Adrenal gland (tissue), 12 donors: Measurements from ENCODE around the gene ROCK2. TPM values are rescaled to one million over a fixed set of nuclear protein-coding genes. Genes with fewer than 3 reads are reported as not detected.

Experiments
- DNase-seq, 7 donors: peaks; one replicate each; pipeline ENCODE4 v3.0.0-alpha.2; 2019 to 2020
- H3K27ac ChIP-seq, 5 donors: fragments of 200-600 bp; sonication (generic) in 4 of 5; 1 replicate in 3 of 5; 2 replicates in 2 of 5; pipeline versions ENCODE4 v1.5.1 to v1.8.0; 2016 to 2020; ENCODE audit warnings: mild to moderate bottlenecking in 1 of 5
- H3K27me3 ChIP-seq: fragments of 200-600 bp; 2 replicates; pipeline ENCODE4 v1.8.0; 2021
- H3K36me3 ChIP-seq, 2 donors: fragments of 200-600 bp; replicated peaks in 1 of 2; 1 replicate in 1 of 2; 2 replicates in 1 of 2; pipeline versions ENCODE4 v1.5.1 to v1.8.0; 2018 to 2022
- H3K4me1 ChIP-seq, 2 donors: fragments of 200-600 bp; replicated peaks in 1 of 2; 1 replicate in 1 of 2; 2 replicates in 1 of 2; pipeline versions ENCODE4 v1.5.1 to v1.8.0; 2018 to 2021
- H3K4me3 ChIP-seq, 4 donors: fragments of 200-600 bp; sonication (generic) in 3 of 4; one replicate each; pipeline ENCODE4 v1.5.1; 2016 to 2018
- H3K9me3 ChIP-seq, 3 donors: fragments of 200-600 bp; sonication (generic) in 1 of 3; replicated peaks in 1 of 3; 1 replicate in 2 of 3; 2 replicates in 1 of 3; pipeline versions ENCODE4 v1.5.1 to v1.8.0; 2016 to 2021
- POLR2A ChIP-seq, 2 donors: fragments of 450-650 bp; IDR thresholded peaks; one replicate each; pipeline ENCODE4 v1.6.1; 2017; ENCODE audit warnings: antibody characterized with exemption in 2 of 2, mild to moderate bottlenecking in 2 of 2, moderate library complexity in 1 of 2
- WGBS, 4 donors: extraction: QIAGEN DNeasy Blood & Tissue Kit in 2 of 4; methylation state at CpG; one replicate each; pipeline versions ENCODE4 v1.1.5 to v1.1.7; 2013 to 2017; 5-methylcytosine and 5-hydroxymethylcytosine counted together
- intact Hi-C, 2 donors: fragments of 100-400 bp; cut with DNase I; formaldehyde crosslinking; loops; one replicate each; pipeline versions ENCODE4 v1.14.1 to v1.15.0; 2022 to 2023
- polyA plus RNA-seq, 3 donors: library from polyadenylated mRNA; stranded (reverse); fragments of 200-250 nt in 2 of 3; fragments of 350-450 nt in 1 of 3; fragmentation: Illumina TruSeq in 1 of 3; extraction: RNeasy Lipid Tissue Mini Kit (QIAGEN cat#74804) in 1 of 3; gene quantifications; one replicate each; pipeline ENCODE4 v1.2.3, GENCODE V29; 2013 to 2014
- total RNA-seq, 9 donors: library from RNA; depleted of rRNA in 4 of 9; stranded (reverse); fragments of >200 nt in 4 of 9; fragments of 120-200 nt in 1 of 9; fragmentation: NEBNext Ultra II Directional in 1 of 9; extraction: Animal tissue kit (Norgen Biotek cat#: 25700) in 1 of 9; gene quantifications; one replicate each; pipeline versions ENCODE4 v1.1.0 to v1.2.4, GENCODE V29; 2013 to 2023
- TF ChIP-seq, protein P1 (sequence below), 6 experiments: fragments of 450-650 bp in 4 of 6; fragments of 200-600 bp in 2 of 6; sonication (generic) in 1 of 6; IDR thresholded peaks; 1 replicate in 5 of 6; 2 replicates in 1 of 6; pipeline versions ENCODE4 v1.5.1 to v1.8.0; 2016 to 2021; ENCODE audit warnings: antibody characterized with exemption in 6 of 6, mild to moderate bottlenecking in 2 of 6, moderate library complexity in 1 of 6
- donor health status: healthy with polysubstance abuse.
- donor health status: Bipolar disorder and iron deficiency.
- donor health status: DM: yes; HTN: yes; CAD: no.
- donor health status: DM: no; HTN: no; CAD: no.
- donor health status: DM: no; HTN: no; CAD: no.
- donor health status: DM: yes; HTN: yes; CAD: no.

Gene ROCK2
- total and polyA plus RNA-seq, 12 donors: 5.0 to 46.6 (median 26.2) TPM

DNA sequence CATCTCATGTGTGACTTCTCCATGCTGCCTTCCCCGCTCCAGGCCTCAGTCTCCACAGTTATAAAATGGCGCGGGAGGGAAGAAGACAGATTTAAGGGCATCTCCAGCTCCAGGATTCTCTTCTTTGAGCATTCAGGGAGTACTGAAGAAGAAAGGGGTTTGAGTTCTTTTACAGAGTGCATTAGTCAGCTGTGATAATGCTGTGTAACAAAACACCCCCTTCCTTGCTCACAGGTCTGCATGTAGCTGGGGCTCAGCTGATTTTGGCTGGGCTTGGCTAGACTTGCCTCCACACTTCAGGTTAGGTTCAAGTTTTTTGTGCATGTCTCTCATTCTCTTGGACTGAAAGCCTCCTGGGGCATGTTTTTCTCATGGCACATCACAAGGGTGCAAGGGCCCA, 197.2 kb downstream of the ROCK2 start:
- no peak for DNase-seq
- TF ChIP-seq, protein P1, sequence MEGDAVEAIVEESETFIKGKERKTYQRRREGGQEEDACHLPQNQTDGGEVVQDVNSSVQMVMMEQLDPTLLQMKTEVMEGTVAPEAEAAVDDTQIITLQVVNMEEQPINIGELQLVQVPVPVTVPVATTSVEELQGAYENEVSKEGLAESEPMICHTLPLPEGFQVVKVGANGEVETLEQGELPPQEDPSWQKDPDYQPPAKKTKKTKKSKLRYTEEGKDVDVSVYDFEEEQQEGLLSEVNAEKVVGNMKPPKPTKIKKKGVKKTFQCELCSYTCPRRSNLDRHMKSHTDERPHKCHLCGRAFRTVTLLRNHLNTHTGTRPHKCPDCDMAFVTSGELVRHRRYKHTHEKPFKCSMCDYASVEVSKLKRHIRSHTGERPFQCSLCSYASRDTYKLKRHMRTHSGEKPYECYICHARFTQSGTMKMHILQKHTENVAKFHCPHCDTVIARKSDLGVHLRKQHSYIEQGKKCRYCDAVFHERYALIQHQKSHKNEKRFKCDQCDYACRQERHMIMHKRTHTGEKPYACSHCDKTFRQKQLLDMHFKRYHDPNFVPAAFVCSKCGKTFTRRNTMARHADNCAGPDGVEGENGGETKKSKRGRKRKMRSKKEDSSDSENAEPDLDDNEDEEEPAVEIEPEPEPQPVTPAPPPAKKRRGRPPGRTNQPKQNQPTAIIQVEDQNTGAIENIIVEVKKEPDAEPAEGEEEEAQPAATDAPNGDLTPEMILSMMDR (IDR thresholded peaks at IDR 0.05): no peak
- TF ChIP-seq POLR2A (IDR thresholded peaks at IDR 0.05): no peak
- Histone ChIP-seq H3K27ac (no peak overlapping the region), H3K27me3 (no peaks in the 10 kb centered on the region), H3K36me3 (no peaks in the 10 kb centered on the region), H3K9me3 (no peaks in the 10 kb centered on the region), H3K4me3 (no peak overlapping the region), H3K4me1 (peaks cover 0 to 5% of the 10 kb centered on the region in 2 donors)
- intact Hi-C loops: no loop called here
- WGBS, 4 donors: 30 to 62% (median 33%) methylated on average over 3 of the region's 3 CpGs

DNA sequence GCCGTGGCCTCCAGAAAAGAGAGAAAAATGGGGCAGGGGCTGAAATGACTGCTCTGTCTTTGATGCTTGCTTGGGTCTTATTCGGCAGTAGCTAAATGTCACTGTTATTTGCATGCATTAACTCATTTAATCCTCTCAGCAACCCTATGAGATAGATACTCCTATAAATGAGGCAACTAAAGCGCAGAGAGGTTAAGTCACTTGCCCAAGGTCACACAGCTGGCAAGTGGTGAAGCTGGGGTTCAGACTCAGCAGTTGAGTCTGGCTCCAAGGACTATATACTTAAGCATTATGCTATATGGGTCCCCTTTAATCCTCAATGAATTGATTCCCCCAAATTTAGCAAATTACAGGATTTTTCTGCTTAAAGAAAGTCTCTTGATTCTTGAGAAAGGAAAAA, 198.4 kb downstream of the ROCK2 start:
- no peak for TF ChIP-seq POLR2A (IDR thresholded peaks at IDR 0.05)
- TF ChIP-seq, protein P1 (IDR thresholded peaks at IDR 0.05): no peak
- Histone ChIP-seq H3K4me1 (peaks cover 0 to 5% of the 10 kb centered on the region in 2 donors), H3K4me3 (no peak overlapping the region), H3K27me3 (no peaks in the 10 kb centered on the region), H3K9me3 (no peaks in the 10 kb centered on the region), H3K27ac (no peak overlapping the region), H3K36me3 (no peaks in the 10 kb centered on the region)
- DNase-seq: no peak
- intact Hi-C loops: no loop called here
- 88 to 97% (median 95%) methylated on average over 3 of the region's 3 CpGs for WGBS, 4 donors

DNA sequence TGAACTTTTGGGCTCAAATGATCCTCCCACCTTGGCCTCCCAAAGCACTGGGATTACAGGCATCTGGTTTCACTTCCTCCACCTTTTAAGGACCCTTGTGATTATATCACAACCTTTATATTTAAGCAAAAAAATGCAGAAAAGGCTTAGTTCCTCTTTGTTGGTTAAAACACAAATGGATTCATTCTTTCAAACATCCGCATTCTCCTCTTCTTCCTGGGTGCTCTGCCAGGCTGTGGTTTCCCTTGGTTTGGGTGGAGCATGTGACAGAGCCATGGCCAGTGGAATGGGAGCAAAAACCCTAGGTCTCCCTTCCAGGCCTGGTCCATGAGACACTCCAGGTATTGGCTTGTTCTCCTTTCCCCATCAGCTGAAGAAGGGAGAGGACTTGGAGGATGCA, 199.1 kb downstream of the ROCK2 start:
- peaks cover 0 to 5% of the 10 kb centered on the region in 2 donors for H3K4me1 ChIP-seq
- no peak for DNase-seq
- H3K4me3 ChIP-seq: no peak overlapping the region
- H3K27me3 ChIP-seq: no peaks in the 10 kb centered on the region
- H3K27ac ChIP-seq: no peak overlapping the region
- H3K9me3 ChIP-seq: no peaks in the 10 kb centered on the region
- TF ChIP-seq, protein P1 (IDR thresholded peaks at IDR 0.05): no peak
- no peak for TF ChIP-seq POLR2A (IDR thresholded peaks at IDR 0.05)
- H3K36me3 ChIP-seq: no peaks in the 10 kb centered on the region
- intact Hi-C loops: no loop called here
- WGBS, 4 donors: 69 to 82% (median 75%) methylated on average over 1 of the region's 1 CpG

DNA sequence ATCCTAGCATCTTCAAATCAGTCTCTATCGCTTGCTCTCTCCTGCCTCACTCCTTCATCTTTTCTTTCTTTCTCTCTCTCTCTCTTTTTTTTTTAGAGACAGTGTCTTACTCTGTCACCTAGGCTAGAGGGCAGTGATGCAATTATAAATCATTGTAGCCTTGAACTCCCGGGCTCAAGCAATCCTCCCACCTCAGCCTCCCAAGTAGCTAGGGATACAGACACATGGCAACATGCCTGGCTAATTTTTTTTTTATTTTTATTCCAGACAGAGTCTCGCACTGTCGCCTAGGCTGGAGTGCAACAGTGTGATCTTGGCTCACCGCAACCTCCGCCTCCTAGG, 199.7 kb downstream of the ROCK2 start:
- H3K27me3 ChIP-seq: no peaks in the 10 kb centered on the region
- H3K9me3 ChIP-seq: no peaks in the 10 kb centered on the region
- 69 to 78% (median 72%) methylated on average over 6 of the region's 6 CpGs for WGBS, 4 donors
- no peak for TF ChIP-seq POLR2A (IDR thresholded peaks at IDR 0.05)
- TF ChIP-seq, protein P1 (IDR thresholded peaks at IDR 0.05): no peak
- no peaks in the 10 kb centered on the region for H3K36me3 ChIP-seq
- peaks cover 0 to 5% of the 10 kb centered on the region in 2 donors for H3K4me1 ChIP-seq
- intact Hi-C loops: no loop called here
- no peak for DNase-seq
- H3K27ac ChIP-seq: no peak overlapping the region
- no peak overlapping the region for H3K4me3 ChIP-seq
